Panc1 (cell line): ENCODE measurements around the gene NDOR1.
A peak's percentile ranks its signal among the peaks of the same experiment; 100 is the strongest.

Source experiments
- CTCF ChIP-seq: fragments of 450-650 bp; IDR thresholded peaks from 2 replicates; pipeline ENCODE4 v1.5.1; 2017; ENCODE audit warnings: mild to moderate bottlenecking
- POLR2AphosphoS5 ChIP-seq: IDR thresholded peaks from 2 replicates; pipeline ENCODE4 v1.6.1; 2012; ENCODE audit warnings: mild to moderate bottlenecking, low read depth, low read length, moderate library complexity
- SIN3A ChIP-seq: IDR thresholded peaks from 2 replicates; pipeline ENCODE4 v1.6.1; 2012; ENCODE audit warnings: low read depth, mild to moderate bottlenecking, low read length, moderate library complexity, borderline replicate concordance; ENCODE audit not compliant: insufficient read depth
- TCF7L2 ChIP-seq: IDR thresholded peaks from 2 replicates; pipeline ENCODE4 v1.6.1; 2011; ENCODE audit warnings: mild to moderate bottlenecking, low read depth, low read length, inconsistent platforms

GRCh38 chr9:137217276-137218211 is 12.0 kb downstream of the NDOR1 start:
- TF ChIP-seq CTCF (0 out of 2 replicates have a peak, but pooled peaks have one; percentile 19), POLR2AphosphoS5 (peak; percentile 65), TCF7L2 (no peak), SIN3A (no peak; the same call in 1 of the 2 replicates)
